Stimulated activated naive CD8-positive, alpha-beta T cell treated with anti-CD3 and anti-CD28 coated beads, Interleukin-15, amount 100 ng/mL, for 72 hours (primary cell): ENCODE measurements around the gene PAK4.
"Not testable (repeated sequence)": the region's sequence is repeated elsewhere in the genome, so short reads cannot be mapped to it uniquely, and the experiment has no call there.

Experiments
- ATAC-seq: fragments of 150-1000 bp; cut with Tn5 transposase; 2 replicates; pipeline ENCODE4 v1.10.0; 2021; ENCODE audit warnings: mild to moderate bottlenecking, moderate library complexity
- DNase-seq, 2 donors: peaks; one replicate each; pipeline ENCODE4 v3.0.0; 2021 to 2022
- H3K27ac Mint-ChIP-seq, 2 donors: one replicate each; pipeline ENCODE4 v1.8.0; 2022; ENCODE audit warnings: mild to moderate bottlenecking in 2 of 2, mixed read lengths in 2 of 2, moderate library complexity in 2 of 2
- H3K27me3 Mint-ChIP-seq: one replicate; pipeline ENCODE4 v1.8.0; 2022; ENCODE audit warnings: mixed read lengths
- H3K4me1 Mint-ChIP-seq: one replicate; pipeline ENCODE4 v1.8.0; 2022; ENCODE audit warnings: mild to moderate bottlenecking, mixed read lengths
- H3K4me3 Mint-ChIP-seq, 2 donors: one replicate each; pipeline ENCODE4 v1.8.0; 2022; ENCODE audit warnings: mild to moderate bottlenecking in 2 of 2, mixed read lengths in 2 of 2, moderate library complexity in 1 of 2
- H3K9me3 Mint-ChIP-seq, 2 donors: one replicate each; pipeline ENCODE4 v1.8.0; 2022; ENCODE audit warnings: mixed read lengths in 2 of 2

Gene PAK4

DNA sequence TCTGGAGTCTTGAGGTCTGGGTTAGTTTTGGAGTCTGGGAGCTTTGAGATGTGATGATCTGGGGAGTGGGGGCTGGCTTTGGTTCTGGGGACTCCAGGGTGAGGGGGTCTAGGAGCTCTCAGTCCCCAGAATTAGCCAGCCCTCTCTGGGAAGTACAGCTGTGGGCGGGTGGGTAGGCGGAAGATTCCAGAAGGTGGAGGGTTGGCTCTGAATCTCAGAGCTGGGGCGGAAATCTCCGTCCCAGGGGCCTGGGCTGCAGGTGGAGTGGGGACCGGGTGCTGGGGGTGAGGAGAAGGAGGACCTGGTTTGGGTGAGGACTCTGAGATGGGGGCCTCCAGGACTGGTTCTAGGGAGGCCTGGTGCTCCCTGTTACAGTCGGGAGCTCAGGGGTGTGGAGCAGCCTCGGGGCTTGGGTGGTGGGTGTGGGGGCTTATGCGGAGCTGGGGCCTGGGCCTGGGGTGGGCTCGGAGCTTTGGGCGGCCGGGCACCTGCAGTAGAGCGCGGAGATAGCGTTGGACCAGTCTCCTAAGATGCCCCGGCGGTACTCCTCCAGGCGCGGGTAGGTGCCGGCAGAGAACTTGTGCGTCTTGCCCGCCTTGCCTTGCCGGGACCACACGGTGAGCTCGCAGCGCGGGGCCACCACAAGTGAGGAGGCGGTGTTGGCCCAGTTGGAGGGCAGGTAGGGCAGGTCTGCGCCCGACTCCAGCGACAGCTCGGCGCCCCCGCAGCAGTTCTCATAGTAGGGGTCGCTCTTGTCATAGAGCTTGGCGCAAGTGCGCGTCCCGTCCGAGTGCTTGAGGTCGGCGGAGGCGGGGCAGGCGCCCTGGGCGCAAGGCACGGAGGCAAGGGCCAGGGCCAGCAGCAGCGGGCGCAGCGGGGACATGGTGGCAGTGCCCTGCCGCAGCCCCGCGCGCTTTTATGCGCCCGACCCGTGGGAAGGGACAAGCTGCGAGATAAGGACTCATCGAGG is 78.1 kb downstream of the PAK4 start, which contains the start of gene SYCN:
SYCN (minus strand) TSS at position 892 of the 970 bp plus-strand sequence; CDS start at position 883, 9 bp downstream.
- Mint-ChIP-seq H3K27me3 (peaks cover 71% of the 10 kb centered on the region), H3K4me3 (no peak within 1 kb of the TSS), H3K4me1 (peaks cover 10% of the 10 kb centered on the region), H3K9me3 (no peaks in the 10 kb centered on the region), H3K27ac (peak within 1 kb of the TSS in 1 of 2 donors; percentile 71)
- ATAC-seq (no peak), DNase-seq (no peak)

DNA sequence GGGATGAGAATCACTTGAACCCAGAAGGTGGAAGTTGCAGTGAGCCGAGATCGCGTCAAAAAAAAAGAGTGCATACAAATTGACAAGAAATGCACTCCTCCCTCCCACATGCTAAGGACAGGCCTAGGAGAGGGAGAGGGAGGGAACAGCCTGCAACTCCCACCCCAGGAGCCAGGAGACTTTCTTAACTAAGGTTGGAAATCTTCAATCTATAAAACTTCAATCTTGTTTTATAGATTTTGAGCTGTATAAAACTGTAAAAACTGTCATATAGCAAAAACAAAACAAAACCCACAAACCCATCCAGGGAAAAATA is 79.8 kb downstream of the PAK4 start:
- H3K27ac Mint-ChIP-seq: no peak overlapping the region
- H3K27me3 Mint-ChIP-seq: peaks cover 56% of the 10 kb centered on the region
- ATAC-seq (no peak), DNase-seq (no peak)
- no peaks in the 10 kb centered on the region for H3K9me3 Mint-ChIP-seq
- H3K4me3 Mint-ChIP-seq: no peak overlapping the region
- H3K4me1 Mint-ChIP-seq: peaks cover 10% of the 10 kb centered on the region

DNA sequence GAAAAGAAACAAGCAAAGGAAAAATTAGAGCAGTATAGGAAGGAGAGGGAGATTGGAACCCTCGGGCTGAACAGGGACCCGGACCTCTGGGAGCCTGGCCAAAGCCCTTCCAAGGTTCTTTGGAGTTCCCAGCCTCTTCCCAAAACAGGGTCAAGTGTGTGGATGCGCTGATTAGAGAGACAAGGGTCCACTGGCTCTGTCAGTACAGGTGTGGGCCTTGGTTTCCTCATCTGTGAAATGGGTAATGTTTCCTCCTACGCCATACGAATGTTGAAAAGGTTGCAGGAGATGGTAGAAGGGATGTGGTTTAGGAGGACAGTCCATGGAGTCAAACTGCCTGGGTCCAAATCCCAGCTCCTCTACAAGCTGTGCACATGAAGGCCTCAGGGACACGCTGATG is 80.5 kb downstream of the PAK4 start:
- ATAC-seq (no peak), DNase-seq (no peak)
- no peak overlapping the region for H3K4me3 Mint-ChIP-seq
- H3K9me3 Mint-ChIP-seq: no peaks in the 10 kb centered on the region
- H3K4me1 Mint-ChIP-seq: peaks cover 10% of the 10 kb centered on the region
- H3K27ac Mint-ChIP-seq: no peak overlapping the region
- H3K27me3 Mint-ChIP-seq: peaks cover 49% of the 10 kb centered on the region

DNA sequence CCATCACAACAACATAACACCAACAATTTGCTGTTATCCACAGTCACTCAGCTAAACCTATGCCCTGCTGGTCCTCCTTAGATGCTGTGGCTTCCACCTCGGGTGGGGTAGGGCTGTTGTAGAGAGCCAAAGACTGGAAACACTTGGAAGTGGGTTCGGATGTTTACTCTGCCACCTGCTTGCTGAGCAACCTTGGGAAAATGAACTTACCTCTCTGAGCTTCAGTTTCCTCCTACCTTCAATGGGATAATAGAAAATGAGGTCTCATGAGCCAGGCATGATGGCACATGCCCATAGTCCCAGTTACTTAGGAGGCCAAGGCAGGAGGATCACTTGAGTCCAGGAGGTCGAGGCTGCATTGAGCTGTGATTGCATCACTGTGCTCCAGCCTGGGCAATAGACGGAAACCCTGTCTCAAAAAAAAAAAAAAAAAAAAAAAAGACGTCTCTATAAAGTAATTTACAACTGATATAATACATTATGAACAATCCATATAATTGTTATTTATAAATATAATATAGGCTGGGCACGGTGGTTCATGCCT is 81.8 kb downstream of the PAK4 start:
- Mint-ChIP-seq H3K4me3 (no peak overlapping the region), H3K27me3 (peaks cover 36% of the 10 kb centered on the region), H3K27ac (no peak overlapping the region), H3K9me3 (no peaks in the 10 kb centered on the region), H3K4me1 (peaks cover 10% of the 10 kb centered on the region)
- ATAC-seq (no peak), DNase-seq (no peak)

DNA sequence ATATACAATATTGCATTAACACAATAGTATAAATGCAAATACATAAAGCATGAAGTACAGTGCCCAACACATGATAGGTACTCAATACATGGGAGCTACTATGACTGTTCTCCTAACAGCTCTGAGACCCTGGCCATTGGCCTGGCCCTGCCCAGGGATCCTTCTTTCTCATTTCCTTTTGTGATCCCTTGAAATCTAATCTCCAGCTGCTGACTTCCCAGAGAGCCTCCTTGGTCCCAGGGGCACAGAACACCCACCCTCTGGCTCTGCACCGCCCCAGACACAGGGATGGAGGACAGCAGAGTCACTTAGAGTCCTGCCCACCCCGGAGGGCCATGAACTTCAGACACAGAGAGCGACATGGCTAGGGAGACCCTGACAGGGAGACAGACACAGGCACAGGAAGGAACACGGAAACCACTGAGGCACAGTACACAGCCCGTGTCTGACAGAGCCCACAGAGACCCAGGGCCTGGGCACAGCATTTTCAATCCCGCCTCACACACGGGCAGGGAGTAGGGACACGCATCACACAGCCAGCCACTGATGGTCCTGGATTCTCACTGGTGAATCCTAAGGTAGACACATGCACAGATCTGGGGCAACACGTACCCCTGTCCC is 82.7 kb downstream of the PAK4 start:
- H3K4me3 Mint-ChIP-seq: no peak overlapping the region
- peaks cover 27% of the 10 kb centered on the region for H3K27me3 Mint-ChIP-seq
- H3K4me1 Mint-ChIP-seq: peaks cover 7% of the 10 kb centered on the region
- no peak overlapping the region for H3K27ac Mint-ChIP-seq
- DNase-seq: no peak
- no peak for ATAC-seq
- no peaks in the 10 kb centered on the region for H3K9me3 Mint-ChIP-seq

DNA sequence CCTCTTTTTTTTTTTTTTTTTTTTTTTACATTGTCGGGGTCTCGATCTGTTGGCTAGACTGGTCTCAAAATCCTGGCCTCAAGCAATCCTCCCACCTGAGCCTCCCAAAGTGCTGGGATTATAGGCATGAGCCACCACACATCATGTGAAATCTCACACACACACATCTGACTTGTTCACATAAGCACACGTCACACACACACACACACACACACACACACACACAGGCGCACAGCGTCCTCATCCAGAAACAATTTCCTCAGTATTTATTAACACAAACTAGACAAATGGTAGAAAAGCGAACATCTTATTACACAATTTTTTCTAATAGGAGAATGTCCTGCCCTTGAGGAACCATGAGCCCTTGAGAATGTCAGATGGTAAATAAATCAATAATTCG is 83.6 kb downstream of the PAK4 start:
- DNase-seq (no peak), ATAC-seq (no peak)
- Mint-ChIP-seq H3K4me1 (no peaks in the 10 kb centered on the region), H3K4me3 (no peak overlapping the region), H3K27me3 (peaks cover 18% of the 10 kb centered on the region), H3K27ac (no peak overlapping the region), H3K9me3 (no peaks in the 10 kb centered on the region)

DNA sequence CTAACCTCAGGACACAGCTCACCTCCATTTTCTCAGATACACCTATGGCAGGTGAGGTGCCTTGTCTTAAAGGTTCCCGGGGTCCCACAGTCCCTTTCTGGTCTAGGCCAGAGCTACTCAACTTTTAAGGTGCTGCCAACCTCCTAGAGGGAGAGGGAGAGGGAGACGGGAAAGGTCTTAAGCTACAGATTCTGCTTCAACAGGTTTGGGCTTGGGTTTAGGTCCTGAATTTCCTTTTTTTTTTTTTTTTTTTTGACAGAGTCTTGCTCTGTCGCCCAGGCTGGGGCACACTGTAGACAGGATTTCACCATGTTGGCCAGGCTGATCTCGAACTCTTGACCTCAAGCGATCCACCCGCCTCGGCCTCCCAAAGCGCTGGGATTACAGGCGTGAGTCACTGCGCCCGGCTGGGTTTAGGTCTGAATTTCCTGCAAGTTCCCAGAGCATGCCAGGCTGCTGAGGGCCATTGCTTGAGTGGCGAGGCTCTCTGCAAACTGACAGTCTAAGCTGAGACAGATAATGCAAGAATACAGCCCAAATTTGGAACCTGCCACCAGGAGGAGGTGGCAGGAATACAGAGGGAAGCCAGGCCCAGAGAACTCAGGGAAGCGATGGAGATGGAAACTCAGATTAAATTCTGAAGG is 86.3 kb downstream of the PAK4 start:
- Mint-ChIP-seq H3K27ac (no peak overlapping the region), H3K4me1 (no peaks in the 10 kb centered on the region), H3K9me3 (no peaks in the 10 kb centered on the region), H3K27me3 (peaks cover under 1% of the 10 kb centered on the region), H3K4me3 (no peak overlapping the region)
- DNase-seq (no peak), ATAC-seq (peak; percentile 40)

DNA sequence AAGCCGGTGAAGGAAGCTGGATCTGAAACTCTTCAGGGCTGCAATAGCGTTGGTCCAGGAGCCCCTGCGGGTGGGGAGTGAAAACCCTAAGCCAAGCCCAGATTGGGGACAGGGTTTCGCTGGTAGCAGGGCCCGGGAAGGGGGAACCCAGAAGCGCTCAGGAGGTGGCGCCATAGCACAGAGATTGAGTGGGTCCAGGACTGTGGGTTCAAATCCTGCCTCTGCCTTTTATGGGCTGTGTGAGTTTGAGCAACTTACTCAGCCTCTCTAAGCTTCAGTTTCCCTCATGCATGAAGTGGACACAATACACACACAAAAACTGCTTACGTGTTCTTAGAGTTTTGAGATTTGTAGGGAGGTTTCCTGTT is 86.8 kb downstream of the PAK4 start:
- Mint-ChIP-seq H3K27me3 (peaks cover 6% of the 10 kb centered on the region), H3K4me3 (no peak overlapping the region), H3K27ac (no peak overlapping the region), H3K9me3 (no peaks in the 10 kb centered on the region), H3K4me1 (no peaks in the 10 kb centered on the region)
- DNase-seq (peak; percentile 66 to 76), ATAC-seq (peak; percentile 98)

DNA sequence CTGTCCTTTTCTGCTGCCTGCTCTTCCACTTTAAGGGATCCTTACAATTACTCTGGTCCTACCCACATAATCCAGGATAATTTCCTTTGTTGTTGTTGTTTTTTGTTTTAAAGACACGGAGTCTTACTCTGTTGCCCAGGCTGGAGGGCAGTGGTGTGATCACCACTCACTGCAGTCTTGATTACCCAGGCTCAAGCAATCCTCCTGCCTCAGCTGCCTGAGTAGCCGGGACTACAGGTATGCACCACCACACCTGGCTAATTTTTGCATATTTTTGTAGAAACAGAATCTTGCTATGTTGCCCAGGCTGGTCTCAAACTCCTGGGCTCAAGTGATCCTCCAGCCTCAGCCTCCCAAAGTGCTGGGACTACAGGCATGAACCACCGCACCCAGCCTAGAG is 89.7 kb downstream of the PAK4 start:
- not testable (repeated sequence) for H3K4me1 Mint-ChIP-seq, ATAC-seq, DNase-seq, H3K9me3 Mint-ChIP-seq, H3K4me3 Mint-ChIP-seq, H3K27ac Mint-ChIP-seq
- H3K27me3 Mint-ChIP-seq: peaks cover 16% of the 10 kb centered on the region

DNA sequence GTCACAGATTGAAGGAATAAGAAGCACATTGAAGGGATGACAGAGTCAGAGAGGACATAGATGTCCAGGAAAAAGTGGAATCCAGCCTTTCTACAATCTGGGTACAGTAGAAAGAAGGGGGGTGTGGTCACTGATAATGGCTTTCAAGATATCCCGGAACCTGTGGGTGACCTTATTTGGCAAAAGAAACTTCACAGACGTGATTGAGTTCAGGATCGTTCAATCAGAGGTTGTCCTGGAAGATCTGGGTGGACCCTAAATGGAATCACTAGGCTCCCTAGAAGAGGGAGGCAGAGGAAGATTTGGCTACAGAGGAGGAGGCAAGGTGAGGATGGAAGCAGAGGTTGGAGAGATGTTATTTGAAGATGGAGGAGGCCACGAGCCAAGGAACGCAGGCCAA is 91.5 kb downstream of the PAK4 start:
- H3K9me3 Mint-ChIP-seq: no peaks in the 10 kb centered on the region

DNA sequence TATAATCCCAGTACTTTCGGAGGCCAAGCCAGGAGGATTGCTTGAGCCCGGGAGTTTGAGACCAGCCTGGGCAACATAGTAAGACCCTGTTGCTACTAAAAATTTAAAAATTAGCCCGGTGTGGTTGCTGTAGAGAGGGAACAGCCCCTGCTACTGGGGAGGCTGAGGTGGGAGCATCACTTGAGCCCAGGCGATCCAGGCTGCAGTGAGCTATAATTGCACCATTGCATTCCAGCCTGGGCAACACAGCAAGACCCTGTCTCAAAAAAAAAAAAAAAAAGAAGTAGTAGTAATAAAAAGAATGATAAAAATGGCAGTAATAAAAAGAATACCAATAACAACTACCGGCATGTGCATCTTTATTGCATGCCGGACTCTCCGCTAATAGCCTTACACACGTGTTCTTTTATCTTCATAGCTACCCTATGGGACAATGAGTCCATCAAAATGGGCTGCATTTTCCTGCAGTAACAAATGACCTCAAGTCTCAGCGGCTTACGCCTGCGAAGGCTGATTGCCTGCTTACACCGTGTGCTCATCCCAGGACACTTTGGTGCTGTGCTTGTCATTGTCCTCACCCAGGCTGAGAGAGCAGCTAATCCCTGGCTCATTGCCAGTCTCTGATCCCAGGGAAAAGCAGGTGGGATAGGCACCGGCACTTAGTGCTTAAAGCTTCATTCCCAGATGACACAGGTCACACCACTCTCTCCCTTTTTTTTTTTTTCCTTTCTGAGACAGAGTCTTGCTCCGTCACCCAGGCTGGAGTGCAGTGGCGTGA is 92.8 kb downstream of the PAK4 start:
- Mint-ChIP-seq H3K9me3 (no peaks in the 10 kb centered on the region), H3K27ac (no peak overlapping the region), H3K27me3 (peaks cover 28% of the 10 kb centered on the region), H3K4me3 (no peak overlapping the region), H3K4me1 (no peaks in the 10 kb centered on the region)
- no peak for DNase-seq
- ATAC-seq: no peak

More for the DNA sequence above, 91.5 kb downstream of the PAK4 start:
- ATAC-seq (no peak), DNase-seq (no peak)
- H3K4me1 Mint-ChIP-seq: no peaks in the 10 kb centered on the region
- H3K27ac Mint-ChIP-seq: no peak overlapping the region
- H3K27me3 Mint-ChIP-seq: peaks cover 23% of the 10 kb centered on the region
- no peak overlapping the region for H3K4me3 Mint-ChIP-seq

DNA sequence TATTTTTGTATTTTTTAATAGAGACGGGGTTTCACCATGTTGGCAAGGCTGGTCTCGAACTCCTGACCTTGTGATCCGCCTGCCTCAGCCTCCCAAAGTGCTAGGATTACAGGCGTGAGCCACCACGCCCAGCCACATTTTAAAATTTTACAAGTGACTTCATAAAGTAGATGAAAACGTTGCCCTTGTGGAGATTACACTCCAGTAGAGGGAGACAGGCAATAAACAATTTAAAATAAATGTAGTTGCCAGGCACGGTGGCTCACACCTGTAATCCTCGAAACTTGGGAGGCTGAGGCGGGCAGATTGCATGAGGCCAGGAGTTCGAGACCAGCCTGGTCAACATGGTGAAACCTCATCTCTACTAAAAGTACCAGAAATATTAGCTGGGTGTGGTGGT is 93.5 kb downstream of the PAK4 start:
- ATAC-seq, DNase-seq, H3K27ac Mint-ChIP-seq, H3K4me1 Mint-ChIP-seq, H3K9me3 Mint-ChIP-seq, H3K4me3 Mint-ChIP-seq: not testable (repeated sequence)
- peaks cover 29% of the 10 kb centered on the region for H3K27me3 Mint-ChIP-seq

DNA sequence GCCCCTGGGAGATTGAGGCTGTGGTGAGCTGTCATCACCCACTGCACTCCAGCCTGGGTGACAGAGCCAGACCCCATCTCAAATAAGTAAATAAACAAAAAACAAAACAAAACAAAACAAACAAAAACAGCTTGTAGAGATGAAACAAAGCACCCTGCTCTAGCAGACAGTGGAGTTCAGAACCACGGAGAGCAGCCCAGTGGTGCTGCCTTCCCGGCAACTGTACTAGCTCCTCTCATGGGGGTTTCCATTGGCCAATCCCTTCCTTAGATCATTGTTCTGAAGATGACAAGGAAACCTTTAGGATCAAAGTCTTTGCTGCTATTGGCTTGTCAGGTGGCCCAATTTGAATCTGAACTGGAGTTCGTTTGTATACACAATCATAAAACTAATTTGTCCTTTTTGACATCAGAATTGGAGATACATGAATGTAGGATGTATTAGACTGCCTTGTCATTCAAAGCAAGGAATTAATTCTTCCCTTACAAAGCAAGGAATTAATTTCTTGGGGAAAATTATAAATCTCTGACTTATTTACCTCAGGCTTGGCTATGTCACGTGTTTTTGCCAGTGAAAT is 98.2 kb downstream of the PAK4 start:
- Mint-ChIP-seq H3K27me3 (peaks cover 31% of the 10 kb centered on the region), H3K27ac (no peak overlapping the region), H3K4me1 (peaks cover 5% of the 10 kb centered on the region), H3K9me3 (no peaks in the 10 kb centered on the region), H3K4me3 (no peak overlapping the region)
- ATAC-seq (no peak), DNase-seq (no peak)

DNA sequence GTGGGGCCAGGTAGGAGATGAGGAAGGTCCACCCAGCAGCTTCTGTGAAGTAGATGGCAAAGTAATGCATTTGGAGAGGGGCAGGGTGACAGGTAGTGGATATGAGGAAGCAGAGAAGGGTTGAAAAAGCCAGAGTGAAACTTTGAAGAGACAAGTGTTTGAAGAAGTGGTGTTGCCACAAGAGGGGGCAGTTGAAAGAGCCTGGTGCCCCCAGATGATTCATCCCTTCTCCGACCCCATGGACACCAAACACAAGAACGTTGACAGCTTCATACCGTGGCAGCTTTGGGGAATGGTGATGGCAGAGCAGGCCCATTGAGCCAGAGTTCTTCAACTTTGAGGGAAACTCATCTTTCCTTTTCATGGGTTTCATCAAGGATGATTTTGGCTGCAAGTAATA is 99.3 kb downstream of the PAK4 start:
- no peak for ATAC-seq

More for the DNA sequence above, 99.3 kb downstream of the PAK4 start:
- no peak for DNase-seq
- Mint-ChIP-seq H3K4me1 (peaks cover 5% of the 10 kb centered on the region), H3K27me3 (peaks cover 24% of the 10 kb centered on the region), H3K27ac (no peak overlapping the region), H3K9me3 (no peaks in the 10 kb centered on the region), H3K4me3 (no peak overlapping the region)
